ENCODE results near the gene USP10.
A peak's percentile ranks its signal among the peaks of the same experiment; 100 is the strongest.

Gene USP10

DNA sequence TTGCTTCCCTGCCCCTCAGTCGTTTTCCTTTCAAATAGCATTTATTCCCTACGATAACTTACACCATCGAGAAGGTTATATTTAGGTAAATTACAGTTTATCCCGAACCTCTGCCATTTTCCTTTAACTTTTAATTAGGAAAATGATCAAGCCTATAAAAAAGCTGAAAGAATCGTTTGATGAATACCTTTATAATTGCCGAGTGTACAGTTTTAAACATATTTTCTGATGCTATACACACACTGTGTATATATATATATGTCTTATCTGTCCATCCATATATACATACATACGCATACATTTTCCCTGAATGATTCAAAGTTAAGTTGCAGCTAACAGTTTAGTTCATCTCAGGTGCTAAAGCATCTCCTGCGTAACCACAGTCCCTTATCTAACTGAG lies 63.4 kb downstream of the USP10 start:
- no peak for DNase-seq (ENCODE audit: low read depth)
- H3K4me3 ChIP-seq (ENCODE audit: low read depth, low read length), result no peak overlapping the region

DNA sequence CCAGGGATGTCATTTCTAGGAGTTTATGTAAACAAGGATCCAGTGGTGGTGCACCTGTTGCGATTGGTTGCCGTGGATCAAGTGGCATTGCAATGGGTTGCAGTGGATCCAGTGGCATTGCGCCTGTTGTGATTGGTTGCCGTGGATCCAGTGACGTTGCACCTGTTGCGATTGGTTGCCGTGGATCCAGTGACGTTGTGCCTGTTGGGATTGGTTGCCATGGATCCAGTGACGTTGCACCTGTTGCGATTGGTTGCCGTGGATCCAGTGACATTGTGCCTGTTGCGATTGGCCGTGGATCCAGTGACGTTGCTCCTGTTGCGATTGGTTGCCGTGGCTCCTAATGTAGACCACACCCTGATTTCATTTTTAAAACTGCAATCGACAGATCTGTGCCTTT lies 63.8 kb downstream of the USP10 start:
- no peak overlapping the region for H3K4me3 ChIP-seq (ENCODE audit: low read depth, low read length)
- DNase-seq (ENCODE audit: low read depth), result no peak

DNA sequence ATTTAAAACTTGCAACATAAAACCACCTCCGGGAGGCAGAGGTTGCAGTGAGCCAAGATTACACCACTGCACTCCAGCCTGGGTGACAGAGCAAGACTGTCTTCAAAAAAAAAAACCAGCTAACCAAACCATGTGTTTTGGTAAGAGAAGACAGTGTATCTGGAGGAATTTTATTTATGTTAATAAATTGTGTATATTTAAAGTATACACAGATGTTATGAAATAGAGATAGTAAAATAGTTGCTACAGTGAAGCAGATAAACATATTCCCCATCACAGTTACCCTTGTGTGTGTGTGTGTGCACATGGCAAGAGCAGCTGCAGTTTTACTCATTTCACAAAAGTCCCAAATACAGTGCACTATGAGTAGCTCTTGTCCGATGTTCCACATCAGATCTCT lies 65.2 kb downstream of the USP10 start:
- H3K4me3 ChIP-seq (ENCODE audit: low read depth, low read length), result no peak overlapping the region
- no peak for DNase-seq (ENCODE audit: low read depth)

DNA sequence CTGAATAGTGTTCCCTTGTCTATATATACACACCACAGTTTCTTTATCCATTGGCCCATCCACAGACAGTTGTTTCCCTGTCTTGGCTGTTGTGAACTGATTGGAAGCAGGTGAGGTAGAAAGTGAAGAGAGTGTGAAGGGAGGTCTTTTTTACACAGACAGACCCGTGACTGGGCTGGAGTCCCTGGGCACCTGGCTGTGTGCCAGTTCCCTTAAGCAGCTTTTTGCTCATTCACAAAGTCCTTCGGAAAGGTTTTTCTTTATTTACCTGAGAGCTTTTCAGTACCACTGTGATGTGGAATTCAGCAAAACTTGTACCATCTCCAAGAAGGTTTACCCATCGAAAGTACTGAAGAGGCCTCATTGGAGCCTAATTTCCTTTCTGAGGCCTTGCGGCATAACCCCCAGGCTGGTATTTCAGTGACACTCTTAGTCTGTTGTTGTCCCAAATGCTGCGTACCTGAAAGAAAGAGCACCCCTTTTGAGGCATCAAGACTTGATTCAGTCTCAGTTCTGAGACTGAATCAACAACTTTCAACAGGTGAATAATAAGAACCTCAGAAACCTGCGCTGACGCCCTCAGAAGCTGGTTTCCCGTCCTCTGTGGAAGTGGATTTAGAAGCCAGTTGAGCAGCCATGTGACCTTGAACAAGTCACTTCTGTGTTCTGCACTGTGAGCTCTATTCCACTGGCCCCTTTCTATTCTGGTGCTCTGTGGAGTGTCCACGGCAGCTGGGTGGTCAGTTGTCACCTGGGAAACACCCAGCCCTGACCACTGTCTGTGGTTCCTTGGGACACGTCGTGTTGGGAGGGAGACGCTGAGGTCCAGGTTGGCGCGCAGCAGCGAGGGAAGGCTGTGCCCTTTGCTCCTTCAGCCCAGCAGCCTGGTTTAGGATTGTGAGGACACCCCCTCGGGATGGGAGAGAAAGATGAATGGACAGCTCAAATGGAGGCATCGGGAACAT lies 66.1 kb downstream of the USP10 start:
- no peak for DNase-seq (ENCODE audit: low read depth)
- no peak overlapping the region for H3K4me3 ChIP-seq (ENCODE audit: low read depth, low read length)

DNA sequence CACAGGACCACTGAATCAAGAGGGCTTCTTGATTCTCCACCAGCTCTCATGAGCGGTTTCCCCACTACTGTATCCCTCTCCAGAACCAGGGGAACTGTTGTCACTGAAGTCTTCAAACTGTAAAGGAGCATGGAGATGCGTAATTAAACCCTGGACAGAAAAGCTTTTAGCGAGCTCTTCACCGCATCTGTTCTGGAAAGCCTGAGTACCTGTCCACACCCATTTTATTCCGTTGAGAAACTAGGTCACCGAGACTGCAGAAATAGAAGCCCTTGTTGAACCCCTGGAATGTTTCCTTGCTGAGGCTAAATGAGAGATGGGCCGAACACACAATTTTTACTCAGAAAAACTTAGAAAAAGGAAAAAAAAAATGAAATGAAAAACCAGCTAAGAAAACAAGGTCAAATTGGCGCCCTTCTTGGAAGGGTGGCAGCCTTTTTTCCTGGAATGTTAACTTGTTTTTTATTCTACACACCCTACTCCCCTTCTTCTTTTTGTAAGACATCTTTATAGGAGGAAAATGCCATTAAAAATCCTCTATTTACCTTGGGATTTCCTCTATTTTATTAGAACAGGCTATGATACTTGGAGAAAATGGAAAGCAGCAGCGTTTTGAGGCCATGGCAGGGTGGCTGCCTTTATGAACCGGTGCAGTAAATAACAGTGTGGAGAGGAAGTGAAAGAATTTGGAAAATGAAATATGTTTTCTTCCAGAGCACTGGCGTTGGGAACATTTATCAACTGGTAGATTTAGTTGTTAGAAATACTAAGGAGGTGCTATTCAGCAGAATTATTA lies 67.4 kb downstream of the USP10 start:
- no peak for DNase-seq (ENCODE audit: low read depth)
- no peak overlapping the region for H3K4me3 ChIP-seq (ENCODE audit: low read depth, low read length)

DNA sequence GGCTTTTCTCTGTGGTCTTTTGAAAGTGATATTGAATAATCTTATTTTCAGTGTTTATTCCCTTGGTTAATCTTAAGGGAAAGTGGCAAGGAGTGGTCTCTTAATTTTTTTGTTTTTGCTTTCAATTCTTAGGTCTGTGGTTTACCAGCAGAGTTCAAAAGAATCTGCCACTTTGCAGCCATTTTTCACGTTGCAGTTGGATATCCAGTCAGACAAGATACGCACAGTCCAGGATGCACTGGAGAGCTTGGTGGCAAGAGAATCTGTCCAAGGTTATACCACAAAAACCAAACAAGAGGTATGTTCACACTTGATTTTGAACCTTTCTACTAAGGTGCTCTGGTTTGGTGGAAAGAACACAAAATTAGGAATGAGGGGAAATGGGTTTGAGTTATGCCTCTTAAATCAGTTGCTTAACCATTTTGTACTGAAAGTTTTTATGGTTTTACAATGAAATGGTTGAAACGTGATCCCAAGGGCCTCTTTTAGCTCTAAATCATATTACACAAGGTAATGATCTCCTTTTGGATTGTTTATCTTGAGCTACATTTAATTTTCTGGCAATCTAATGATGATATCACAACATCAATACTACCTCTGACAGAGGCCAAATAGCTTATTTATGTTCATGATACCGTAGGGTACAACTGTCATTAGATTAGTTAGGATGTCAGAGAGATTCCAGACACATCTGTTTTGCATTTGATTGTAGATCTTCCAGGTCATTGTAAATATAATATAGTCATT lies 68.4 kb downstream of the USP10 start:
- no peak overlapping the region for H3K4me3 ChIP-seq (ENCODE audit: low read depth, low read length)
- no peak for DNase-seq (ENCODE audit: low read depth)

DNA sequence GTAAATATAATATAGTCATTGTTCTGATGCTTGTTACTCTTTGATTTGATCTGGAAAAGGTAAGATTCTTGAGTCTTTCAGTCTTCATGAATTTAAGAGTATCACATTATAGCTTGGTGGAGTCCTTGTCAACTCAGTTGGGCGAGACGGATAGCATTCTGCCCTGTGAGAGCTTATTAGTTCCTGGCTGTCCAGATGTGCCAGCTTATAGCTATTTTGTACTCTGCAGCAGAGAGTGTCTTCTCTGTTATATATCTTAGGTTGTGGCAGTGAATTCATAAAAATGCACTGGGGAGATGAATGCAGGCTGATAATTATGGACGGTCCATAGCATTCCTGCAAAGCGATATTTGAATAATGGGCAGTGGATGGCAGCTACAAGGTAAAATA lies 69.0 kb downstream of the USP10 start:
- no peak overlapping the region for H3K4me3 ChIP-seq (ENCODE audit: low read depth, low read length)
- DNase-seq (ENCODE audit: low read depth), result no peak

DNA sequence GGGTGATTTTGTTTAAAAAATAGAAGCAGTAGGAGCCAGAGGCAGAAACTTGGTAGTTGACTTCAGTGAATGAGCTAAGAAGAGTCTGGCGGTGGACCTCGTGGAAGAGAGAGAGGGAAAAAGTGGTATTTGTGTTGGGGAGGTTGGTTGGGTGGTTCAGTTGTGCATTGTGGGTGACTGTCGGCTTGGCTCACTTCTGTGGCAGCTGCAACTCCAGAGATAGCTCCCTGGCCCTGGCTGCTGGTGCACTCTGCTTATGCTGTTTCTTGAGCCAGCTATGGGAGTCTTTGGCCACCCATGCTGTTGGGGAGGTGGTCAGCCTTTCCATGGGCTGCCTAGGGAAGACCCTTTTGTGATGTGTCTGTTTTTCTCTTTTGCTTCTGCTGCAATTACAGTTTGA lies 69.6 kb downstream of the USP10 start:
- no peak for DNase-seq (ENCODE audit: low read depth)
- no peak overlapping the region for H3K4me3 ChIP-seq (ENCODE audit: low read depth, low read length)

DNA sequence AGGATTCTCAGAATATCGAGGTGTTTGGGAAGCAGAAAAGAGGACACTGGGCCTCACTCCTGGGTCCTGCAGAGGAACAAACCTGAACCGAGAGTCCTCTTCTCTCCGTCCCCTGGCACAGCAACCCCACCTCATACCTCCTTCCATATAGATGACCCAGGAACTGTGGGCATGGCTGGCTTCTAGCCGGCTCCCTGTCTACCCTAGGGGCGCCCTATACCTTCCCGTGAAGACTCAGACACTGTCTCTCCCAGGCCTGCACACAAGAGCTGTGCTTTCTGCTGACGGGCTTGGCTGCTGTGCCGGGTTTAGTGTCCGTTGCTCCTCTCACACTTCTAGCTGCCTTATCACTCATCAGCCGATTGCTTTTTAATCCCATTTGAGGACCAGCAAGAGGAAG lies 73.5 kb downstream of the USP10 start:
- no peak overlapping the region for H3K4me3 ChIP-seq (ENCODE audit: low read depth, low read length)
- no peak for DNase-seq (ENCODE audit: low read depth)

DNA sequence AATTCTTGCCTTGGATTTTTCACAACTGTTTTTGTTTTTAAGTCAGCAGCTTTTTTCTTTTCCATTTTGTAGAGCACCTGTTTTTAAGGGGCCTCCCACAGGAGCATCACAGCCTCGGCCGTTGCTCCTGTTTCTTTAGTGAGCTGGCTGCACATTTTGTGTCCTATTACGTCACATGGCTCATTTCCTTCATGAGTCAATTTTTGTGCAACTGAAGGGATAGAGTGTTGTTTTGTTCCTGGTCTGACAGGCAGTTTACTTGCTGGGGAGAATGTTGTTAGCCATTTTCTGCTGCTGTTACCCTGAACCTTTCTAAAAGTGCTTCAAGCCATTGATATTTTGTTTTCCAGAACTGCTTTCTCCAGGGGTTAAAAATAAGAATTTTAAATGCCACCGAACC lies 75.0 kb downstream of the USP10 start:
- peak; percentile 90 for DNase-seq (ENCODE audit: low read depth)
- H3K4me3 ChIP-seq (ENCODE audit: low read depth, low read length), result no peak overlapping the region

DNA sequence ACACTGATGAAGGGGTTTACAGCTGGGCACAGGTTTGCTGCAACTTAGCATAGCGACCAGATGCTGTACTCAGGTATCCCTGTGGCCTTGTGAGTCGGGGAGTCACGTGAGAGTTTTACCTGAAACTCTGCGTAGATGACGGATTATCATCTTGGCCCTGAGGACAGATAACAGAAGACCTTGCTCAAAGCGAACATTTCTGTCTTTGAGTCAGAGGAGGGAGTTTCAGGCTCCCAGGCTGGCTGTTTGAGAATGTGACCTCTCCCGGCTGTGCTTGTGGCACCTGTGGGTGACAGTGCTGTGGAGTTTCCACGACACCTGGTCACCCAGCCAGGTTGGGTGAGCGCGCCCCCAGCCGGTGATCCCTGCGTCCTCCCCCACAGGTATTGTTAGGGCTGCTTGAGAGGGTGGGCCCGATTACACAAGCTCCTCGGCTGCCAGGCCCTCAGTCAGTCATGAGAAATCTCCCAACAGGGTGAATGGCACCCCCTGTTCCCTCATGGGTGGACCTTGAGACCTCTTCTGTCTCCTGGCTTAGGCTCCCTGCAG lies 75.5 kb downstream of the USP10 start:
- H3K4me3 ChIP-seq (ENCODE audit: low read depth, low read length), result no peak overlapping the region
- DNase-seq (ENCODE audit: low read depth), result no peak

DNA sequence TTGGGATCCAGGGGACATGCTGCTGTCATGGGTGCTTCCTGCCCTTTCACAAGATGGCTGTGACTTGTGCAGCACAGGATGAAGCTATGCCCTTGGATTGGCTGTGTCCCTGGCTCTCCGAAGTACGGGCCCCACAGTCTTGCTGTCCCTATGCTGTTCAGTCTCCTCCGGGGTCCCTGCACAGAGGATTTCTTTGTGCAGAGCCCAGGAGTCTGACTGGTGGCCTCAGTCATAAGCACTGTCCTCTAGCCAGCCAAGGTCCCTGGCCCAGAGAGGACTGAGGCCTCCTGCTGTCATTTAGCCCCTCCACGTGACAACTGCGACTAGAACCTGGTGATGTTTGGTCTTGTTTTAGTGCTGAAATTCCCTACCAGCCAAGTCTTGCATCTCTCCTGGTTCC lies 77.6 kb downstream of the USP10 start:
- H3K4me3 ChIP-seq (ENCODE audit: low read depth, low read length), result no peak overlapping the region
- no peak for DNase-seq (ENCODE audit: low read depth)

DNA sequence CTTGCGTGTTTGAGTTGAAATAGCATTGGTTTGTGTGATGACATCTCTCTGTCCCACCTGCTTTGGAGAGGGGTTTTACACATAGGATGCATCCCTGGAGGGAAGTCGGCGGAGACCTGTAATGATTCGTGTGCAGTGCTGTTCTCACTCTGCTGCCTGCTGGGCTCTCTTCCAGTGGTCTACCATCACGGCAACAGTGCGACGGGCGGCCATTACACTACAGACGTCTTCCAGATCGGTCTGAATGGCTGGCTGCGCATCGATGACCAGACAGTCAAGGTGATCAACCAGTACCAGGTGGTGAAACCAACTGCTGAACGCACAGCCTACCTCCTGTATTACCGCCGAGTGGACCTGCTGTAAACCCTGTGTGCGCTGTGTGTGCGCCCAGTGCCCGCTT lies 78.9 kb downstream of the USP10 start:
- H3K4me3 ChIP-seq (ENCODE audit: low read depth, low read length), result no peak overlapping the region
- DNase-seq (ENCODE audit: low read depth), result no peak

DNA sequence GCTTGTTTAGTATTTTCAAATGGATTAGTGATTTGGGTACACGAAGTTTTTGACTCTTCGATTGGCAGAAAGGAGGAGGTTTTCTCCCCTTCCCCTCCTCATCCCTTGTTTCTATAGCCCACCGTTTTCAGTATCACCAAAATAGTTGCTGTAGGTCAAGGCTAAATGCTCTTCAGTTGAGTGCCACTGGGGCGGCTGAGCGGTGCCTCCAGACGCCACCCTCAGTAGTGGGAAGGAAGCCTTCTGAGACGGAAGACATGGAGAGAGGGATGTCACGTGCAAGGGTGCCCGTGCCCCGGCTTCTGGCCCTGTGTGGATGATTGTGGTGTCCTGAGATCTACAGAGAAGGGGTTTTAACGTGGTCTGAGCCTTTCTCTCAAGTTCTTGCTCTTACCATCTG lies 80.3 kb downstream of the USP10 start:
- no peak overlapping the region for H3K4me3 ChIP-seq (ENCODE audit: low read depth, low read length)
- DNase-seq (ENCODE audit: low read depth), result no peak

DNA sequence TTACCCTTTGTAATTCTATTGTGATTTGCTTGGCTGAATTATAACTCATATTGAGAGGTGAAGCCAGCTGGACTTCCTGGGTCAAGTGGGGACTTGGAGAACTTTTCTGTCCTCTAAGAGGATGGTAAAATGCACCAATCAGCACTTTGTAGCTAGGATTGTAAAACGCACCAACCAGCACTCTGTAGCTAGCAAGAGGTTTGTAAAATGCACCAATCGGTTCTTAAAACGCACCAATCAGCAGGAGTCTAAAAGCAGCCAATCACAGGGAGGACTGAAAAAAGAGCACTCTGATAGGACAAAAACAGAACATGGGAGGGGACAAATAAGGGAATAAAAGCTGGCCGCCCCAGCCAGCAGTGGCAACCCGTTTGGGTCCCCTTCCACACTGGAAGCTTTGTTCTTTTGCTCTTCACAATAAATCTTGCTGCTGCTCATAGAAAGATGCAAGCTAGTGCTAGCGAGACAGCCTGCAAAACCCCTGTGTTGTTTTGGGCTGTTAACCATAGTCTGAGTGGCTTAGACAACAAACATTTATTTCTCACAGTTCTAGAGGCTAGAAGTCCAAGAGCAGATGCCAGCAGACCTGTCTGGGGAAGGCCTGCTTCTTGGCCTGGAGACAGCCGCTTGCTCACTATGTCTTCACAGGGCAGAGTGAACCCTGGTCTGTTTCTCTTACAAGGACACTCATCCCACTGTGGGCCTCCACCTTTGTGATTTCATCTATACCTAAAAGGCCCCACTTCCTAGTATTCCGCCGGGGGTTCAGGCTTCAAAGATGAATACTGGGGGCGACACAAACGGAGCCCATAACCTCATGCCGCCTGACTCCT lies 81.0 kb downstream of the USP10 start:
- no peak for DNase-seq (ENCODE audit: low read depth)
- no peak overlapping the region for H3K4me3 ChIP-seq (ENCODE audit: low read depth, low read length)

DNA sequence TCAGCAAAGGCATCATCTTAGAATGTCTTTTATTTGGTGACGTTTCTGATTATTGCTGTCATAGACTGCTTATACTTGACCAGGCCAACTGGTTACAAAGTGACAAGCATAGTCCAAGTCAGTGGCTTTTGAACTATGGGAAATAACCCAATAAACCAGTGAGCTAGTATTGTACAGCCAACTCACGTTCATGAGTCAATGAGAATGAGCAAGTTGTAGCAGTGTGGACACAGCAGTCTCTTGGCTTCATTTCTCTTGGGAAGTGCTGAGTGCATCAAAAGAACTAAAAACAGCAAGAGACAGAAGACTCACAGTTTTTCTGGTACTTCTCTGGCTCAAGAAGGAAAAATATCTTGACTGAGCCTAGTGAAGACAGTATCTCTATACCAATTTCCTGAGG lies 83.0 kb downstream of the USP10 start:
- no peak for DNase-seq (ENCODE audit: low read depth)
- no peak overlapping the region for H3K4me3 ChIP-seq (ENCODE audit: low read depth, low read length)

DNA sequence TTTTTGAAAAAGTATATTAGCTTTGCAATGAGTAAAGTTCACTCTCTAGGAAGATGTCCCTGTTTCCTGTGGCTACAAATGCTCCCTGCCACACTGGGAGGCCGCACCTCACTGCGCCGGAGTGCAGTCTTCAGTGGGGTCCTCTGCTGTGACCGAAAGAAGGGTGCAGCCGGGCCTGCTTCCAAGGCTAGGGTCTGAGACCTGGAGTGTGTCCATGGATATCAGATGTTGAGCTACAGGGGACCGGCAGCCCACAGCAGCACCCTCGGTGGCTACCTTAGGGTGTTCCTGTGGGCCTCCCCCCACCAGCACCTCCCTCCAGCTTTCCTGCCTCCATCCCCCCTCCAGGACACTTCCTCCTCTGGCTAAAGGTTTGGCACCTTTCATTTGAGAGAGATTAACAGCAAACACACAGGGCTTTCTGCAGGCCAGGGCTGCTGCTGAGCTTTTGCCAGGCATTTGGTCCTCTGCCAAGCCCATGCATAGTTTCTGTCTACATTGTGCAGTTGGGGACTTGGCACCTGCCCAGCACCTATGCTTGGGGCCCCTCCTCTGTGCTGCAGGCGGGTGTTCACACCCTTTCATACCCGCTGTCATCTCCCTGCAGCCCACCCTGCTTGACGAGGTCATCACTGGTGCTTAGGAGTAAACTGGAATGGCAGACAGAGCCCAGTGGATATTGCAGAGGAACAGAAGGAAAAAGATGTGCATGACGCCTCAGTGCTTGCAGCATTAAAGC lies 86.2 kb downstream of the USP10 start:
- no peak for DNase-seq (ENCODE audit: low read depth)
- H3K4me3 ChIP-seq (ENCODE audit: low read depth, low read length), result no peak overlapping the region

DNA sequence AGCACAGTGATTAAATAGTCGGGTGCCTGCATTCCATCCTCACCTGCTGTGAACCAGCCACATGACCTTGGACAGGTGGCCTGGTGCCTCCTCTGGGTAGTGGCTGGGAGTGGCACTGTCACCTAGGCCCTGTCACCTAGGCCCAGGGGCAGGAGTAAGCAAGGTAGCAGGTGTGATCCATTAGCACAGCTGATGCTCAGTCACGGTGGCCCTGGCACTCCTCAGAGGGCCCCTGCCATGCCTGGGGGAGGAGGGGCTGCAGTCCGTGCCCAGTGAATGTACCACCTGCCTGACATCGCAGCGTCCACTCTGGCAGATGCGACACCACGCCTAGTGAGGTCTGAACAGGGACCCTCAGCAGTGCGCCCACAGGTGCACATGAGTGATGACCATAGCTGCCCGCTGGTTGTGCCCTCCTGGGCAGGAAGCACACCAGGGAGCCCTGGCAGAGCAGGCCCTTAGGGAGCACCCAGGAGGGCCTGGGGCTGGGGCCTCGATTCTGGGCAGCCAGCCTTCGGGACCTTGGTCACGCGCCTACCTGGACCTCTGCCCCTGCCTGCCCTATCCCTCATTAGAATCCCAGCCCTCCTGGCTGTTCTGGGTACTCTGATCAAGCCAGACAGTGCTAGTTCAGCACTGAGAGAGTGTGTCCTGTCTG lies 86.9 kb downstream of the USP10 start:
- H3K4me3 ChIP-seq (ENCODE audit: low read depth, low read length), result no peak overlapping the region
- no peak for DNase-seq (ENCODE audit: low read depth)

Measured in skeletal muscle cell (primary cell).